ENCODE results near the gene RIMS1.

Gene RIMS1

GRCh38 chr6:72401865-72402264 lies 515.5 kb downstream of the RIMS1 start:
- TF ChIP-seq, protein P1, sequence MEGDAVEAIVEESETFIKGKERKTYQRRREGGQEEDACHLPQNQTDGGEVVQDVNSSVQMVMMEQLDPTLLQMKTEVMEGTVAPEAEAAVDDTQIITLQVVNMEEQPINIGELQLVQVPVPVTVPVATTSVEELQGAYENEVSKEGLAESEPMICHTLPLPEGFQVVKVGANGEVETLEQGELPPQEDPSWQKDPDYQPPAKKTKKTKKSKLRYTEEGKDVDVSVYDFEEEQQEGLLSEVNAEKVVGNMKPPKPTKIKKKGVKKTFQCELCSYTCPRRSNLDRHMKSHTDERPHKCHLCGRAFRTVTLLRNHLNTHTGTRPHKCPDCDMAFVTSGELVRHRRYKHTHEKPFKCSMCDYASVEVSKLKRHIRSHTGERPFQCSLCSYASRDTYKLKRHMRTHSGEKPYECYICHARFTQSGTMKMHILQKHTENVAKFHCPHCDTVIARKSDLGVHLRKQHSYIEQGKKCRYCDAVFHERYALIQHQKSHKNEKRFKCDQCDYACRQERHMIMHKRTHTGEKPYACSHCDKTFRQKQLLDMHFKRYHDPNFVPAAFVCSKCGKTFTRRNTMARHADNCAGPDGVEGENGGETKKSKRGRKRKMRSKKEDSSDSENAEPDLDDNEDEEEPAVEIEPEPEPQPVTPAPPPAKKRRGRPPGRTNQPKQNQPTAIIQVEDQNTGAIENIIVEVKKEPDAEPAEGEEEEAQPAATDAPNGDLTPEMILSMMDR (IDR thresholded peaks at IDR 0.05), result no peak
- H3K4me3 ChIP-seq, result no peak overlapping the region
- no peak for DNase-seq (ENCODE audit: low spot score)
- no peak overlapping the region for H3K27ac ChIP-seq

DNA sequence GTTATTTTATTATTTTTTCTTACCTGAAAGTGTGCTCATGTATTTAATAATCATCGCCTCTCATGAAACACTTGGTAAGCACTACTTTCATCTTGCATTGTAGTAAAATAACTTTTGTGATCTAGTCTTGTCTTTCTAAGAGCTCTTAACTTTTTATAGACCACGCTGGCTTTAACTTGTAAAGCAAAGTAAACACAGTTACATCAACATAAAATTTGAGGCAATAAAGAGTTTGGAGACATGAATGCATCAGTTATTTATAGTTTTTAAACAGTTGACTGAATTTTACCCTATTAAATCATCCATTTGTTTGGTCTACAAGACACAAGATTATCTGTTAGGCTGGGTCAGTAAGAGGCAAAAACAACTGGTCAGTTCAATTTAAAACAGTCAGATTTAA lies 517.1 kb downstream of the RIMS1 start:
- DNase-seq (ENCODE audit: low spot score), result no peak
- Histone ChIP-seq H3K4me3 (no peak overlapping the region), H3K27ac (no peak overlapping the region)
- TF ChIP-seq, protein P1 (IDR thresholded peaks at IDR 0.05), result no peak

GRCh38 chr6:72406517-72406916 lies 520.2 kb downstream of the RIMS1 start:
- H3K27ac ChIP-seq, result no peak overlapping the region
- DNase-seq (ENCODE audit: low spot score), result no peak

DNA sequence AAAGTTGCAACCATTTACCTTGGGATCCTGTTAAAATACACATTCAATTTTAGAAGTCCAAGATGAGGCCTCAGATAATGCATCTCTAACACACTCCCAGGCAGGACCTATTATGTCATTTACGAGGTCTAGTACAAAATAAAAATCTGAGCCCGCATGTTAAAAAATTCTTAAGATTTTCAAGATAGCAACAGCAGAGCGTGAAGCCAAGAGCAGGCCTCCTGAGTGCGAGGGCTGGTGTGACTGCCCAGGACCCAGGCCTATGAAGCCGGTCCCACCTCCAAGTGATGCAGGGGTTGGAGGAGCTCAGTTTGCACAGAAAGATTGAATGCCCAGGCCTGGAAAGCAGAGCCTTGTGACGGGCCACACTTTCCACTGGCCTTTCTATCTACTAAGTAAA lies 524.4 kb downstream of the RIMS1 start:
- no peak overlapping the region for H3K27ac ChIP-seq
- no peak for DNase-seq (ENCODE audit: low spot score)
- TF ChIP-seq, protein P1 (IDR thresholded peaks at IDR 0.05), result no peak
- H3K4me3 ChIP-seq, result no peak overlapping the region

More at GRCh38 chr6:72406517-72406916, 520.2 kb downstream of the RIMS1 start:
- H3K4me3 ChIP-seq, result no peak overlapping the region
- TF ChIP-seq, protein P1 (IDR thresholded peaks at IDR 0.05), result no peak

DNA sequence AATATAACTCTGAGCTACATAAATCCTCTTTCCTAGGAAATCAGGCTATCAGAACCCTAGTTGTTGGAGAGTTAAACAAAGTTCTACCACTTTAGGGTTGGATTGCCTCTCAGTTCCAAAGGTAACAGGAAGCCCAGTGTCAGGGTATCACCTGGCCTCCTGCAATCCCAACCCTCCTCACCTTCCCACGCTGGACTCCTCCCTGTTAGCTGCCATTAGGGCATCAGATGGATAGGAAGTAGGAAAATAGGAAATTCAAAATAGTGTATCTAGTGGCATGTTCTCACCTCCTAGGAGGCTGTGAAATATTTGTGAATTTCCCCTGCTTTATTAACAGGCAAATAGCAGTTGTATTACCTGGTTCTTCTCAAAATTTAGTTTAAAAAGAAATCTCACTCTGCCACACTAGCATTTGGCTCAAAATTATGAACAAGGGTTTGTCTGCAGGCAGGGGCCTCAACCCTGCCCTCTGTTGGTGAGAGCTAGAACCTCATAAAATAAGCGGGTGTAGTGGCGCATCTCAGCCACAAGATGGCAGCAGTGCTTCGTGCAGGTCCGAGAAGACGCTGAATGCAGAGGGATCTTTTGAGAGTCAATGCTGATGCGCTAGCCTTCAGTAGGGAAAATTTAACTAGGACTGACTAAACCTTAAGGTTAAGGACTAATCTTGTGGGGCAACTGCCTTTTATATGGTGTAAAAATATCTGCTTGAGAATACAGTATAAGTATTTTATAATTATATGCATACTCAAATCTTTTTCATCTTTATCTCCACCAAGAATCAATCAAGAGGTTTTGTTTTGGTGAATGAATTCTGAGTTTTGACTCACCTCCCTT lies 525.7 kb downstream of the RIMS1 start:
- no peak overlapping the region for H3K4me3 ChIP-seq
- no peak overlapping the region for H3K27ac ChIP-seq
- TF ChIP-seq, protein P1 (IDR thresholded peaks at IDR 0.05), result peak; percentile 100
- DNase-seq (ENCODE audit: low spot score), result peak; percentile 79

GRCh38 chr6:72412709-72413044 lies 526.3 kb downstream of the RIMS1 start:
- Histone ChIP-seq H3K27ac (no peak overlapping the region), H3K4me3 (no peak overlapping the region)
- DNase-seq (ENCODE audit: low spot score), result no peak
- TF ChIP-seq, protein P1 (IDR thresholded peaks at IDR 0.05), result no peak

DNA sequence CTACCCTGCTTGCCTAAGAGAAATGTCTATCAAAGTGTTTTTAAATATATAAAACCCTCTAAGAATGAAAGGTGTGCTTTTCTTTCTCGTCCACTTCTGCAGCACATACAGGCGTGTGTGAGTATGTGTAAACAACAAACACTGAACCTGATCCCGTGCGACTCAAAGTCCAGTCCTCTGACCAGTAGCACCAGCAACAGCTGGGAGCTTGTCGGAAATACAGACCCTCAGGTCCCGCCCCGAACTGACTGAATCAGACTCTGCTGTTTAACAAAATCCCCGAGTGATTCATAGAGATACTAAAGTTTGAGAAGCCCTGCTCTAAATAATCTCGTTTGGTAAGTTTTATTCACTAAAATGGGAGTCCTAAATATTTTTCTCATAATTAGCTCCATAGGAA lies 527.5 kb downstream of the RIMS1 start:
- DNase-seq (ENCODE audit: low spot score), result no peak
- H3K27ac ChIP-seq, result no peak overlapping the region
- H3K4me3 ChIP-seq, result no peak overlapping the region
- TF ChIP-seq, protein P1 (IDR thresholded peaks at IDR 0.05), result no peak
